Testis (tissue), 3 donors: ENCODE data around the gene SYNPO. TPM values are rescaled to one million over a fixed set of nuclear protein-coding genes. Genes with fewer than 3 reads are reported as not detected.

Source experiments
- DNase-seq: peaks from one replicate; pipeline ENCODE4 v3.0.0-alpha.2; 2019
- H3K27ac ChIP-seq, 2 donors: fragments of 200-600 bp; sonication (generic); one replicate each; pipeline ENCODE4 v1.5.1; 2019
- H3K27me3 ChIP-seq: fragments of 200-600 bp; sonication (generic); one replicate; pipeline ENCODE4 v1.5.1; 2019
- H3K36me3 ChIP-seq: fragments of 200-600 bp; sonication (generic); one replicate; pipeline ENCODE4 v1.5.1; 2017; ENCODE audit warnings: low read depth; ENCODE audit errors: missing control alignments
- H3K4me1 ChIP-seq: fragments of 200-600 bp; sonication (generic); one replicate; pipeline ENCODE4 v1.5.1; 2019
- H3K4me3 ChIP-seq, 2 donors: fragments of 200-600 bp; sonication (generic); one replicate each; pipeline ENCODE4 v1.5.1; 2017 to 2019
- H3K9me3 ChIP-seq: fragments of 200-600 bp; sonication (generic); one replicate; pipeline ENCODE4 v1.5.1; 2017
- CTCF ChIP-seq, 3 experiments: fragments of 450-650 bp in 2 of 3; fragments of 200-600 bp in 1 of 3; sonication (generic) in 1 of 3; IDR thresholded peaks; one replicate each; pipeline ENCODE4 v1.5.1; 2016 to 2019; ENCODE audit warnings: antibody characterized with exemption in 3 of 3, mild to moderate bottlenecking in 2 of 3, moderate library complexity in 1 of 3
- POLR2A ChIP-seq: fragments of 450-650 bp; IDR thresholded peaks from one replicate; pipeline ENCODE4 v1.6.1; 2017; ENCODE audit warnings: antibody characterized with exemption, mild to moderate bottlenecking, moderate library complexity
- WGBS, 2 donors: methylation state at CpG; one replicate each; pipeline ENCODE4 v1.1.5; 2018; 5-methylcytosine and 5-hydroxymethylcytosine counted together
- intact Hi-C: fragments of 100-400 bp; cut with DNase I; formaldehyde crosslinking; loops from one replicate; pipeline ENCODE4 v1.15.1; 2023; ENCODE audit warnings: low total_unique reads
- polyA plus RNA-seq: library from polyadenylated mRNA; stranded (reverse); fragments of 350-450 nt; fragmentation: Illumina TruSeq; extraction: RNeasy Lipid Tissue Mini Kit (QIAGEN cat#74804); gene quantifications from one replicate; pipeline ENCODE4 v1.2.3, GENCODE V29; 2014; ENCODE audit warnings: low read depth, low replicate concordance; ENCODE audit not compliant: insufficient read depth
- total RNA-seq, 2 donors: library from RNA; depleted of rRNA; stranded (reverse); fragments of >200 nt; gene quantifications; one replicate each; pipeline ENCODE4 v1.2.3, GENCODE V29; 2016

Gene SYNPO
- total and polyA plus RNA-seq, 3 donors from 2014 or later, result 49.1 to 53.2 (median 52.2) TPM

DNA sequence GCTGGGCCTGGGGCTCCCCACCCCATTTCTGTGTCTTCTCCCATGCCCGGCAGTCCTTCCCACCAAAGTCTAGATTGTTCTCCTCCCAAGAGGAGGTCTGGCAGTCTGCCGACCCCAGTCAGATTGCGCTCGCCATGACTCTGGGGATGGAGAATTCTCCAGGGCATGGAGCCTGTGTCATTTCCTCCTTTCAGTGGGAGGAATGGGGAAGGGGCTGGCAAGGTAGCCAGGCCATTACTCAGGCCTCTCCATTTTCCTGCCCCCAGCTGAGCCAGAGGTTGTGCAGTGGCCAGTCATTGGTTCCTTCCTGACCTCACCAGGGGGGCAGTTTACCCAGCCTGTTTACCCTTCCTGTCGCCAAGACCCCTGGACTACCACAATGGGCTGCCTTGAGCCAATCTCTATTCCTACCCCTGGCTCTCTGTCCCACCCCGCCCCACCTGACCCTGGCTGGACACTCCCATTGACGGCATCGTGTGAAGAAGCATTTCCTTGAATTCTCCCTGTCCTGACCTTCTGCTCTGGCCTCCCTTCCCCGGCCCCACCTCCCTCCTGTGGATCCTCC is 628 bp downstream of the SYNPO start:
- intact Hi-C loops, result no loop called here
- no peak for TF ChIP-seq POLR2A
- no peak for TF ChIP-seq CTCF (IDR thresholded peaks at IDR 0.05)
- 44 to 51% methylated on average over 9 of the region's 9 CpGs for WGBS, 2 donors
- Histone ChIP-seq H3K36me3 (no peaks in the 10 kb centered on the region), H3K27me3 (no peaks in the 10 kb centered on the region), H3K4me1 (peaks cover 91% of the 10 kb centered on the region), H3K27ac (peak overlapping the region; percentile 79 to 88), H3K9me3 (no peaks in the 10 kb centered on the region), H3K4me3 (peak overlapping the region; percentile 5 to 57)
- peak; percentile 69 for DNase-seq

DNA sequence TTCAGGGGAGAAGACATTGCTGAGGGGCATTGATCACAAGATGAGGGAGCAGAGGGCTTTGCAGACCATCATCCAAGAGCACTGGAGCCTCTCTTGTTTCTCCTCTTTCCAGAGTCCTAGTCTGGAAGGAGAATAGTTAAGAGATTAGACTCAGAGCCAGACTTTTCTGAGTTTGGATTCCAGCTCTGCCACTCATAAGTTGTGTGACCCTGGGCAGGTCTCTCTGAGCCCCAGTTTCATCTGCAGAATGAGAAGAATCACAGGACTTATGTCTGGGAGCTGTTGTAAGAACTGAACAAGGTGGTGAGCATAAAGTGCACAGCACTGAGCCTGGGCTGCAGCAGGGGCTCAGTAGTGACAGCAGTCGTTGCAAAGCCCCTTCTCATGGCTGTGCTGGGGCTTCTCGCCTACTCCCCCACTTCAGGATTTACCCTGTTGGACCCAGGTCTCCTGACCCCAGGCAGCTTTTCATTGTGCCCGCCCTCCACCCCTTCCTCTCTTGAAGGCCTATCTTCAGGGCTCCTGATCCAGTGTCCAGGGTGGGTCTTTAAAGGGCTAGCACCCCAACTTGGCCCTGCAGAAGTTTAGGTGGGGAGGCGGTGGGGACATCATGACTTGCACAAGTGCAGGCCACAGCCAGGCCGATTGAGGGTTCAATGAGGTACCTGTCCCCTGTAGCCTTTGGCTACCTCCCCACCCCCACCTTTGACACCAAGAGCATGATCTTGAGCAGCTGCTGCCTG is 1.5 kb downstream of the SYNPO start:
- Histone ChIP-seq H3K27me3 (no peaks in the 10 kb centered on the region), H3K27ac (peak overlapping the region; percentile 79 to 88), H3K36me3 (no peaks in the 10 kb centered on the region), H3K9me3 (no peaks in the 10 kb centered on the region), H3K4me1 (peaks cover 88% of the 10 kb centered on the region), H3K4me3 (peak overlapping the region in 1 of 2 donors; percentile 57)
- no peak for DNase-seq
- WGBS, 2 donors, result 57 to 71% methylated on average over 4 to 5 of the region's 5 CpGs
- TF ChIP-seq POLR2A, result no peak
- TF ChIP-seq CTCF (IDR thresholded peaks at IDR 0.05), result no peak
- intact Hi-C loops, result no loop called here

- peak; percentile 73 for DNase-seq
- TF ChIP-seq POLR2A (no peak), CTCF (IDR thresholded peaks at IDR 0.05) (no peak)
- WGBS, 2 donors, result 41 to 43% methylated on average over 2 to 5 of the region's 5 CpGs
- no peaks in the 10 kb centered on the region for H3K36me3 ChIP-seq
- no peaks in the 10 kb centered on the region for H3K27me3 ChIP-seq
- H3K4me3 ChIP-seq, result peak overlapping the region in 1 of 2 donors; percentile 14
- H3K27ac ChIP-seq, result peak overlapping the region; percentile 79 to 88
- intact Hi-C loops, result no loop called here
- H3K4me1 ChIP-seq, result peaks cover 86% of the 10 kb centered on the region
- H3K9me3 ChIP-seq, result no peaks in the 10 kb centered on the region
These were observed 2.1 kb downstream of the SYNPO start for GRCh38 chr5:150642567-150642927.

DNA sequence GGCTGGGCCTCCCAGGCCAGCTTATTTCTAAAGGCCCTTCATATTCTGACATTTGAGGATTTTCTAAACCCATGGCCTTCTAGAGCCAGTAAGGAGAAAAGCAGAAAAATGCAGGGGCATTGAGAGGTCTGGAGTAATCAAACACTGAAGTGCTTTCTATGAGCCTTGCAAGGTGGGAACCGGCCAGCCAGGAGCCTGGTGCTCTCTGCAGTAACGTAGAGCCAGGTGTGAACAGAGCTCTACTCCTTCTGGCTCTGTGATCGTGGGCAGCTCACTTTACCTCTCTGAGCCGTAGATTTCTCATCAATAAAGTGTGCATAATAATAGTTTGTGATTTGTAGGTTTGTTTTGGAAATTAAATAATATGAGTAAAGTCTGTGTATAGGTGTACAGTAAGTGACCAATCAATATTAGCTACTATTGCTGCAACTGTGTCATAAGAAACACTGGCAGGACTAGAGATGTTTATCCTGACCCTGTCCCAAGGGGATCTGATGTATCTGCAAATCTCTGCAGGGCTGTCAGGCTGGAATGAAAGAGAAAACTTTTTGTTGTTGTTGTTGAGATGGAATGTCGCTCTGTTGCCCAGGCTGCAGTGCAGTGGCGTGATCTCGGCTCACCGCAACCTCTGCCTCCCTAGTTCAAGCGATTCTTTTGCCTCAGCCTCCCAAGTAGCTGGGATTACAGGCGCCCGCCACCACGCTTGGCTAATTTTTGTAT is 2.7 kb downstream of the SYNPO start:
- intact Hi-C loops, result no loop called here
- Histone ChIP-seq H3K27ac (peak overlapping the region in 1 of 2 donors; percentile 88), H3K4me1 (peaks cover 86% of the 10 kb centered on the region), H3K9me3 (no peaks in the 10 kb centered on the region), H3K4me3 (peak overlapping the region in 1 of 2 donors; percentile 14), H3K36me3 (no peaks in the 10 kb centered on the region), H3K27me3 (no peaks in the 10 kb centered on the region)
- WGBS, 2 donors, result 77 to 79% methylated on average over 12 of the region's 12 CpGs
- DNase-seq, result no peak
- TF ChIP-seq POLR2A, result no peak
- TF ChIP-seq CTCF (IDR thresholded peaks at IDR 0.05), result no peak
